ENCODE data around the gene ADH1B. TPM values are rescaled to one million over a fixed set of nuclear protein-coding genes. Genes with fewer than 3 reads are reported as not detected.
"Not testable (repeated sequence)": the region's sequence is repeated elsewhere in the genome, so short reads cannot be mapped to it uniquely, and the experiment has no call there.

Gene ADH1B
- total RNA-seq, 1 donor = 0.72 TPM

- no peaks in the 10 kb centered on the region for H3K4me1 ChIP-seq (ENCODE audit: insufficient read depth, low read length)
- no peaks in the 10 kb centered on the region for H3K79me2 ChIP-seq (ENCODE audit: insufficient read depth, low read length)
- no peak overlapping the region for H3K4me3 ChIP-seq (ENCODE audit: insufficient read depth, low read length)
- no peaks in the 10 kb centered on the region for H3K27me3 ChIP-seq (ENCODE audit: insufficient read depth, low read length)
- TF ChIP-seq, protein P1, sequence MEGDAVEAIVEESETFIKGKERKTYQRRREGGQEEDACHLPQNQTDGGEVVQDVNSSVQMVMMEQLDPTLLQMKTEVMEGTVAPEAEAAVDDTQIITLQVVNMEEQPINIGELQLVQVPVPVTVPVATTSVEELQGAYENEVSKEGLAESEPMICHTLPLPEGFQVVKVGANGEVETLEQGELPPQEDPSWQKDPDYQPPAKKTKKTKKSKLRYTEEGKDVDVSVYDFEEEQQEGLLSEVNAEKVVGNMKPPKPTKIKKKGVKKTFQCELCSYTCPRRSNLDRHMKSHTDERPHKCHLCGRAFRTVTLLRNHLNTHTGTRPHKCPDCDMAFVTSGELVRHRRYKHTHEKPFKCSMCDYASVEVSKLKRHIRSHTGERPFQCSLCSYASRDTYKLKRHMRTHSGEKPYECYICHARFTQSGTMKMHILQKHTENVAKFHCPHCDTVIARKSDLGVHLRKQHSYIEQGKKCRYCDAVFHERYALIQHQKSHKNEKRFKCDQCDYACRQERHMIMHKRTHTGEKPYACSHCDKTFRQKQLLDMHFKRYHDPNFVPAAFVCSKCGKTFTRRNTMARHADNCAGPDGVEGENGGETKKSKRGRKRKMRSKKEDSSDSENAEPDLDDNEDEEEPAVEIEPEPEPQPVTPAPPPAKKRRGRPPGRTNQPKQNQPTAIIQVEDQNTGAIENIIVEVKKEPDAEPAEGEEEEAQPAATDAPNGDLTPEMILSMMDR (IDR thresholded peaks at IDR 0.05; ENCODE audit: extremely low read depth, low read depth, low read length) = no peak
- H3K27ac ChIP-seq (ENCODE audit: low read depth, low read length) = no peak overlapping the region
- H3K9me3 ChIP-seq (ENCODE audit: low read depth, low read length) = no peaks in the 10 kb centered on the region
- no peaks in the 10 kb centered on the region for H4K20me1 ChIP-seq (ENCODE audit: insufficient read depth, low read length)
- no peak overlapping the region for H2AFZ ChIP-seq (ENCODE audit: low read length)
- no peak for DNase-seq (ENCODE audit: insufficient read length, low spot score, missing footprints)
- H3K36me3 ChIP-seq (ENCODE audit: insufficient read depth, low read length) = no peaks in the 10 kb centered on the region
- no peak overlapping the region for H3K4me2 ChIP-seq (ENCODE audit: insufficient read depth, low read length)
Observed at GRCh38 chr4:99349338-99349737, 28.1 kb upstream of the ADH1B start.

DNA sequence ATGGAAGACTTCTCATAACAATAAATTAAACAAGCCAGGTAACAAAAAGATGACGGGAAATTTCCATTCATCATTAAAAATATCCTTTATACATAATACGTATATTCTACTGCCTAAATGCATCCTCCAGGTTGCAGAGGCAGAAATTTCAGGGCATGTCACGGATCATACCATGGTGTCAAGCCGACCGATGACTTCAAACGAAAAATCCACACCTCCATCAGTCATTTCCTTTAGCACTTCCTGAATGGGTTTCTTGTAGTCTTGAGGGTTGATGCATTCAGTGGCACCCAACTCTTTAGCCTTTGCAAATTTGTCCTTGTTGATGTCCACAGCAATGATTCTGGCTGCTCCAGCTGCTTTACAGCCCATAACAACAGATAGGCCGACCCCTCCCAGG lies 21.4 kb upstream of the ADH1B start:
- not testable (repeated sequence) for H3K27ac ChIP-seq (ENCODE audit: low read depth, low read length); H3K36me3 ChIP-seq (ENCODE audit: insufficient read depth, low read length); H3K9me3 ChIP-seq (ENCODE audit: low read depth, low read length); H3K4me3 ChIP-seq (ENCODE audit: insufficient read depth, low read length); H4K20me1 ChIP-seq (ENCODE audit: insufficient read depth, low read length); DNase-seq (ENCODE audit: insufficient read length, low spot score, missing footprints); H3K79me2 ChIP-seq (ENCODE audit: insufficient read depth, low read length); H3K27me3 ChIP-seq (ENCODE audit: insufficient read depth, low read length); H3K4me2 ChIP-seq (ENCODE audit: insufficient read depth, low read length); H3K4me1 ChIP-seq (ENCODE audit: insufficient read depth, low read length); H2AFZ ChIP-seq (ENCODE audit: low read length)

- H3K4me3 ChIP-seq (ENCODE audit: insufficient read depth, low read length) = no peak overlapping the region
- no peak overlapping the region for H3K4me2 ChIP-seq (ENCODE audit: insufficient read depth, low read length)
- no peaks in the 10 kb centered on the region for H3K36me3 ChIP-seq (ENCODE audit: insufficient read depth, low read length)
- no peak overlapping the region for H2AFZ ChIP-seq (ENCODE audit: low read length)
- DNase-seq (ENCODE audit: insufficient read length, low spot score, missing footprints) = no peak
- no peaks in the 10 kb centered on the region for H3K27me3 ChIP-seq (ENCODE audit: insufficient read depth, low read length)
- H3K4me1 ChIP-seq (ENCODE audit: insufficient read depth, low read length) = no peaks in the 10 kb centered on the region
- H3K9me3 ChIP-seq (ENCODE audit: low read depth, low read length) = no peaks in the 10 kb centered on the region
- H4K20me1 ChIP-seq (ENCODE audit: insufficient read depth, low read length) = no peaks in the 10 kb centered on the region
- H3K79me2 ChIP-seq (ENCODE audit: insufficient read depth, low read length) = no peaks in the 10 kb centered on the region
- H3K27ac ChIP-seq (ENCODE audit: low read depth, low read length) = no peak overlapping the region
- TF ChIP-seq, protein P1 (IDR thresholded peaks at IDR 0.05; ENCODE audit: extremely low read depth, low read depth, low read length) = no peak
Observed at GRCh38 chr4:99341426-99341825, 20.2 kb upstream of the ADH1B start.

DNA sequence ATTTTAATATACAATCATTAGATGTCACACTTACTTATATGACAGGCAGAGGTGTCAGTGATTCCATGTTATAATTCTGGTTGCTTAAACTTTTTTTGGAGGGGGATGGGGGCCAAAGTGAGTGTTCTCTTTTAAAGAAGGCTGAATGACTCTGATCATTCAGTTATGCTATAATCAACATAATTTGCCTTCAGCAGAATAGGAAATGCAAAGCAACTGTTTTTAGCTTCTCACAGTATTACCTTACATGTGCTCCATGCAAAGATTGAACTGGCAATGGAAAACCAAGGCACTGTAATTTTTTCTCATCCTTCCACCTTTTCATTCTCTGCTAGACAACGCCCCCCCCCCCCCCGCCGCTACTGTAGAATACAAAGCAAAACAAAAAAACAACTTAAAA lies 18.0 kb upstream of the ADH1B start:
- Histone ChIP-seq H3K9me3 (ENCODE audit: low read depth, low read length) (no peaks in the 10 kb centered on the region), H3K4me2 (ENCODE audit: insufficient read depth, low read length) (no peak overlapping the region), H3K36me3 (ENCODE audit: insufficient read depth, low read length) (no peaks in the 10 kb centered on the region), H4K20me1 (ENCODE audit: insufficient read depth, low read length) (no peaks in the 10 kb centered on the region), H3K27me3 (ENCODE audit: insufficient read depth, low read length) (no peaks in the 10 kb centered on the region), H2AFZ (ENCODE audit: low read length) (no peak overlapping the region), H3K4me3 (ENCODE audit: insufficient read depth, low read length) (no peak overlapping the region), H3K27ac (ENCODE audit: low read depth, low read length) (no peak overlapping the region), H3K79me2 (ENCODE audit: insufficient read depth, low read length) (no peaks in the 10 kb centered on the region), H3K4me1 (ENCODE audit: insufficient read depth, low read length) (no peaks in the 10 kb centered on the region)
- DNase-seq (ENCODE audit: insufficient read length, low spot score, missing footprints) = no peak
- TF ChIP-seq, protein P1 (IDR thresholded peaks at IDR 0.05; ENCODE audit: extremely low read depth, low read depth, low read length) = no peak
